Transverse colon (tissue), 4 donors: ENCODE results near the gene MTRF1L. TPM values are rescaled to one million over a fixed set of nuclear protein-coding genes. Genes with fewer than 3 reads are reported as not detected.

Source experiments
- DNase-seq: peaks from one replicate; pipeline ENCODE4 v3.0.0-alpha.2; 2019
- H3K27ac ChIP-seq, 4 donors: fragments of 200-600 bp; sonication (generic); 2 replicates each; pipeline ENCODE4 v1.5.1; 2016 to 2018; ENCODE audit warnings: inconsistent platforms in 4 of 4
- H3K27me3 ChIP-seq: fragments of 200-600 bp; sonication (generic); 2 replicates; pipeline ENCODE4 v1.5.1; 2017; ENCODE audit warnings: inconsistent platforms
- H3K36me3 ChIP-seq, 4 donors: fragments of 200-600 bp; sonication (generic); 2 replicates each; pipeline ENCODE4 v1.5.1; 2017 to 2019; ENCODE audit warnings: inconsistent platforms in 4 of 4
- H3K4me1 ChIP-seq, 4 donors: fragments of 200-600 bp; sonication (generic); 2 replicates each; pipeline ENCODE4 v1.5.1; 2017 to 2020; ENCODE audit warnings: inconsistent platforms in 4 of 4
- H3K4me3 ChIP-seq, 4 donors: fragments of 200-600 bp; sonication (generic); 1 replicate in 1 of 4; 2 replicates in 3 of 4; pipeline versions ENCODE4 v1.5.1 to v1.6.1; 2017 to 2019; ENCODE audit warnings: inconsistent platforms in 4 of 4
- H3K9me3 ChIP-seq, 2 donors: fragments of 200-600 bp; sonication (generic); 2 replicates each; pipeline ENCODE4 v1.5.1; 2017 to 2019; ENCODE audit warnings: inconsistent platforms in 2 of 2
- CTCF ChIP-seq, 5 experiments: fragments of 200-600 bp in 3 of 5; fragments of 450-650 bp in 2 of 5; sonication (generic) in 3 of 5; IDR thresholded peaks; 1 replicate in 2 of 5; 2 replicates in 3 of 5; pipeline ENCODE4 v1.5.1; 2016 to 2017; ENCODE audit warnings: antibody characterized with exemption in 5 of 5, inconsistent platforms in 3 of 5, mild to moderate bottlenecking in 2 of 5, moderate library complexity in 1 of 5
- EP300 ChIP-seq: sonication (generic); formaldehyde crosslinking; IDR thresholded peaks from one replicate; pipeline ENCODE4 v1.6.1; 2017; ENCODE audit warnings: antibody characterized with exemption, low read depth
- POLR2A ChIP-seq: fragments of 450-650 bp; IDR thresholded peaks from one replicate; pipeline ENCODE4 v1.6.1; 2016; ENCODE audit warnings: antibody characterized with exemption, mild to moderate bottlenecking, moderate library complexity
- POLR2AphosphoS5 ChIP-seq, 3 donors: sonication (generic); formaldehyde crosslinking; IDR thresholded peaks; one replicate each; pipeline ENCODE4 v1.6.1; 2016; ENCODE audit warnings: antibody characterized with exemption in 3 of 3
- WGBS, 2 donors: methylation state at CpG; one replicate each; pipeline ENCODE4 v1.1.5; 2018; ENCODE audit warnings: low coverage in 1 of 2; 5-methylcytosine and 5-hydroxymethylcytosine counted together
- in situ Hi-C, 4 donors: fragments of 200-750 bp; cut with MboI; loops; one replicate each; pipeline versions ENCODE4 v1.15.0 to v1.15.1; 2017; ENCODE audit warnings: low sequenced_read_pairs in 3 of 4, low pct_ligation_motif_present in 1 of 4, low pct_unique_long_range_greater_than_20kb in 1 of 4
- intact Hi-C: fragments of 100-400 bp; cut with DNase I; formaldehyde crosslinking; loops from one replicate; pipeline ENCODE4 v1.15.1; 2023; ENCODE audit warnings: low total_unique reads
- total RNA-seq, 4 donors: library from RNA; depleted of rRNA; stranded (reverse); fragments of >200 nt; gene quantifications; one replicate each; pipeline ENCODE4 v1.1.0, GENCODE V29; 2016

Gene MTRF1L
- total RNA-seq, 4 donors from 2014 or later: 3.6 to 17.1 (median 15.9) TPM

GRCh38 chr6:153018355-153018754 is 15.8 kb upstream of the MTRF1L start:
- Histone ChIP-seq H3K4me3 (no peak overlapping the region), H3K9me3 (no peaks in the 10 kb centered on the region), H3K36me3 (no peaks in the 10 kb centered on the region), H3K27ac (no peak overlapping the region), H3K4me1 (no peaks in the 10 kb centered on the region), H3K27me3 (no peaks in the 10 kb centered on the region)
- intact Hi-C loops: no loop called here
- no peak for DNase-seq
- in situ Hi-C loops: no loop called here
- 85 to 94% methylated on average over 3 of the region's 3 CpGs for WGBS, 2 donors
- TF ChIP-seq POLR2AphosphoS5 (IDR thresholded peaks at IDR 0.05): no peak
- no peak for TF ChIP-seq CTCF (IDR thresholded peaks at IDR 0.05)
- TF ChIP-seq POLR2A: no peak
- TF ChIP-seq EP300: no peak

GRCh38 chr6:153016846-153017245 is 14.3 kb upstream of the MTRF1L start:
- Histone ChIP-seq H3K27ac (no peak overlapping the region), H3K4me3 (no peak overlapping the region), H3K9me3 (no peaks in the 10 kb centered on the region), H3K4me1 (no peaks in the 10 kb centered on the region), H3K27me3 (no peaks in the 10 kb centered on the region), H3K36me3 (no peaks in the 10 kb centered on the region)
- in situ Hi-C loops: no loop called here
- TF ChIP-seq POLR2AphosphoS5 (IDR thresholded peaks at IDR 0.05): no peak
- TF ChIP-seq CTCF (IDR thresholded peaks at IDR 0.05): no peak
- no peak for TF ChIP-seq POLR2A
- TF ChIP-seq EP300: no peak
- DNase-seq: no peak
- 80 to 89% methylated on average over 1 to 3 of the region's 3 CpGs for WGBS, 2 donors
- intact Hi-C loops: no loop called here

DNA sequence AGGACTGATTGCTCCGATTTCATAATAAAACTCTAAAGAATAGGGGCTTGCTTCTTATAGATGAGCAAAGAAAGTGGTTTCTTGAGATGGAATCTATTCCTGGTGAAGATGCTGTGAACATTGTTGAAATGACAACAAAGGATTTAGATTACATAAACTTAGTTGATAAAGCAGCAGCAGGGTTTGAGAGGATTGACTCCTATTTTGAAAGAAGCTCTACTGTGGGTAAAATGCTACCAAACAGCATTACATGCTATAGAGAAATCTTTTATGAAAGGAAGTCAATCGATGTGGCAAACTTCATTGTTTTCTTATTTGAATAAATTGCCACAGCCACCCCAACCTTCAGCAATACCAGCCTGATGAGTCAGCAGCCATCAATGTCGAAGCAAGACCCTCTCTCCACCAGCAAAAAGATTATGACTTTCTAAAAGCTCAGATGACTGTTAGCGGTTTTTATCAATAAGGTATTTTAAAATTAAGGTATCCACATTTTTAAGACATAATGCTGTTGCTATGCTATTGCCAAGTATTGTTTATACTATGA is 12.7 kb upstream of the MTRF1L start:
- Histone ChIP-seq H3K36me3 (no peaks in the 10 kb centered on the region), H3K9me3 (no peaks in the 10 kb centered on the region), H3K27ac (no peak overlapping the region), H3K4me3 (no peak overlapping the region), H3K27me3 (no peaks in the 10 kb centered on the region), H3K4me1 (no peaks in the 10 kb centered on the region)
- intact Hi-C loops (no loop called here), in situ Hi-C loops (no loop called here)
- whole genome bisulfite sequencing, 2 donors: 77 to 84% methylated on average over 3 to 4 of the region's 4 CpGs
- no peak for DNase-seq
- TF ChIP-seq POLR2A (no peak), EP300 (no peak), CTCF (IDR thresholded peaks at IDR 0.05) (no peak), POLR2AphosphoS5 (IDR thresholded peaks at IDR 0.05) (no peak)

DNA sequence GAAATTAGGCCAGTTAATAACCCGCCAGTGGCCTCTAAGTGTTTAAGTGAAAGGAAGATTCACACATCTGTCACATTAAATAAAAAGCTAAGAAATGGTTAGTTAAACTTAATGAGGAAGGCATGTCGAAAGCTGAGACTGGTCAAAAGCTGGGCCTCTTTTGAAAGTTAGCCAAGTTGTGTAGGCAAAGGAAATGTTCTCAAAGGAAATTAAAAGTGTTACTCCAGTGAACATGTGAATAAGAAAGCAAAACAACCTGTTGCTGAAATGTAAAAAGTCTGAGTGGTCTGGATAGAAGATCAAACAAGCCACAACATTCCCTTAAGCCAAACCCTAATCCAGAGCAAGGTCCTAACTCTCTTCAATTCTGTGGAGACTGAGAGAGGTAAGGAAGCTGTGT is 10.9 kb upstream of the MTRF1L start:
- no peaks in the 10 kb centered on the region for H3K4me1 ChIP-seq
- WGBS, 2 donors: 67 to 68% methylated on average over 2 of the region's 2 CpGs
- no peak overlapping the region for H3K4me3 ChIP-seq
- H3K36me3 ChIP-seq: no peaks in the 10 kb centered on the region
- no peak overlapping the region for H3K27ac ChIP-seq
- TF ChIP-seq POLR2AphosphoS5 (IDR thresholded peaks at IDR 0.05) (no peak), EP300 (no peak), POLR2A (no peak), CTCF (IDR thresholded peaks at IDR 0.05) (no peak)
- intact Hi-C loops (no loop called here), in situ Hi-C loops (no loop called here)
- H3K9me3 ChIP-seq: no peaks in the 10 kb centered on the region
- DNase-seq: no peak
- H3K27me3 ChIP-seq: no peaks in the 10 kb centered on the region
